Activated CD4-positive, alpha-beta memory T cell treated with anti-CD3 and anti-CD28 coated beads, Interleukin-2, amount 10 ng/mL, durations not matched to agents 7 days and 5 days (primary cell): ENCODE measurements around the gene TPK1. TPM values are rescaled to one million over a fixed set of nuclear protein-coding genes. Genes with fewer than 3 reads are reported as not detected.

ENCODE experiments used
- CTCF ChIA-PET: fragments of 350-600 bp; sonication (Branson Sonifier 250); formaldehyde crosslinking; loops from one replicate; lab custom pipeline; 2021; ENCODE audit warnings: antibody characterized with exemption, inconsistent platforms; lab: Charles Lee
- POLR2A ChIA-PET: fragments of 350-600 bp; sonication (Branson Sonifier 250); formaldehyde crosslinking; loops from one replicate; lab custom pipeline; 2021; ENCODE audit warnings: antibody characterized with exemption; lab: Charles Lee
- DNase-seq: peaks from one replicate; pipeline ENCODE4 v3.0.0-alpha.2; 2020
- H3K27ac Mint-ChIP-seq: one replicate; pipeline ENCODE4 v1.8.0; 2021; ENCODE audit warnings: mild to moderate bottlenecking, mixed read lengths
- H3K27me3 Mint-ChIP-seq: one replicate; pipeline ENCODE4 v1.8.0; 2021; ENCODE audit warnings: mixed read lengths
- H3K36me3 Mint-ChIP-seq: one replicate; pipeline ENCODE4 v1.8.0; 2021; ENCODE audit warnings: low read depth, mixed read lengths
- H3K4me1 Mint-ChIP-seq: one replicate; pipeline ENCODE4 v1.8.0; 2021; ENCODE audit warnings: mixed read lengths
- H3K4me3 Mint-ChIP-seq: one replicate; pipeline ENCODE4 v1.8.0; 2021; ENCODE audit warnings: mild to moderate bottlenecking, mixed read lengths
- H3K9me3 Mint-ChIP-seq: one replicate; pipeline ENCODE4 v1.8.0; 2021; ENCODE audit warnings: mixed read lengths
- total RNA-seq, 2 experiments: library from RNA; stranded (reverse); gene quantifications; one replicate each; pipeline ENCODE4 v1.2.3, GENCODE V29; 2021

The TPK1 gene
- total RNA-seq, result 10 to 100 TPM; 16.7 to 18.5 TPM

DNA sequence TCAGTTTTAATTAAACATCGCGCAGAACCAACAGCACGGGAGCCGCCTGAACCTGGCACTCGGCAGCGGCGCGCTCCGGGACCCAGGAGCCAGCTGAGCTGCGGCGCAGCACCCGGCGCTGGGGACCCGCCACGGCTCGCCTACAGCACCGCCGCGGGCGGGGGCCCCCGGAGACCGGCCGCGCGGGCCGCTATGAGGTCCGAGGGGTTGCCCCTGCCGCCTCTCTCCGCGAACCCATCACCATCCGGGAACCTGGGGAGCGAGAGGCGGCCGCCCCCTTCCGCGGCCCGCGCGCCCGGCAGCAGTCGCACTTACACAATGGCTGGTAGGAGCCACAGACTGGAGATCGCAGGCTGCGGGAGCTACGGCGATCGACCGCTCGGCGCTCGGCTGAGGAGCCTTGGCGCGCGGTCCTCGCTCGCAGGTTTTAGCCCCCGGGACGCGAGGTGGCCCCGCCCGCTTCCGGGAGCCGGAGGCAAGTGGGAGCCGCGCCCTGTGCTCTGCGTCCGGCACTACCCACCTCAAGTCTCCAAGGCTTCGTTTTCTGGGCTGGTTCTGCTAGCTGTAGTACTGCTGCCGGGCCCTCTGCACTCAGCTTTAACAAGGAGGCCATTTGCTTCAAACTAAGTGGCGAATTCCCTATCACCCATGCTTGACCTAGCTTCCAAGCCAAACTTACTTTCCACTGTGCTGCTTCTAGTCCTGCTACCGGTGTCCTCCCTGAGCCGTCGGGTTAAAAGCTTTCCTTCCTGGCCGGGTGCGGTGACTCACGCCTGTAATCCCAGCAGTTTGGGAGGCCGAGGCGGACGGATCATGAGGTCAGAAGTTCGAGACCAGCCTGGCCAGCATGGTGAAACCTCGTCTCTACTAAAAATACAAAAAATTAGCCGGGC lies at the start of gene TPK1:
TSS of gene TPK1 (minus strand) at position 402 of the 893 bp plus-strand sequence. CDS start 451 bp downstream, outside the sequence.
- H3K4me3 Mint-ChIP-seq, result peak within 1 kb of the TSS; percentile 84
- H3K4me1 Mint-ChIP-seq, result peaks cover 50% of the 10 kb centered on the region
- H3K9me3 Mint-ChIP-seq, result peaks cover 24% of the 10 kb centered on the region
- peak; percentile 94 for DNase-seq
- CTCF ChIA-PET, result interaction anchor here (0.7 to 3.2 kb wide), 11 partner anchors 8 to 98 kb away, joined by 3 to 24 read pairs (median 4); no protein-coding TSS in a partner anchor
- peak within 1 kb of the TSS; percentile 99 for H3K27ac Mint-ChIP-seq
- POLR2A ChIA-PET, result interaction anchor here (1.0 to 6.9 kb wide), 20 partner anchors 9 to 934 kb away, joined by 3 to 146 read pairs (median 5); partner anchors contain the start of gene TCAF1
- H3K36me3 Mint-ChIP-seq, result peaks cover 32% of the 10 kb centered on the region
- no peaks in the 10 kb centered on the region for H3K27me3 Mint-ChIP-seq

DNA sequence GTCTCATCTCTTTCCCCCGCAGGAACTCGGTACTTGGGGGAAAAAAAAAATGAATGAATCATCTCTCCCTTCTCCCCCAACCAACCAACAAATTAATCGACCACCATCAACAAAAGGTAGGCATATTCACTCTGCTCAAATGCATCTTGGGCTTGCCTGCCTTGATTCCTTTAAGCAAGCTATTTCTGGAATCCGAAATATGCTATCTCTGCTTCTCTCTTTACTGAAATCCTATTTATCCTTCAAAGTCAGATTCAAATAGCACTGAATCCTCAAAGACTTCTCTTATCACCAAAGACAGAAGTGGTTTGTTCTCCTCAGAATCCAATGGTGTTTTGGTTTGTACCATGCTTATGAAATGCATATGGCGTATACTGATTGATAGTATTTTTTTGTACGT lies 49.6 kb upstream of the TPK1 start:
- H3K36me3 Mint-ChIP-seq, result no peaks in the 10 kb centered on the region
- DNase-seq, result no peak
- H3K4me3 Mint-ChIP-seq, result no peak overlapping the region
- CTCF ChIA-PET, result no interaction called here
- POLR2A ChIA-PET, result no interaction called here
- no peaks in the 10 kb centered on the region for H3K9me3 Mint-ChIP-seq
- no peaks in the 10 kb centered on the region for H3K4me1 Mint-ChIP-seq
- no peaks in the 10 kb centered on the region for H3K27me3 Mint-ChIP-seq
- H3K27ac Mint-ChIP-seq, result no peak overlapping the region

DNA sequence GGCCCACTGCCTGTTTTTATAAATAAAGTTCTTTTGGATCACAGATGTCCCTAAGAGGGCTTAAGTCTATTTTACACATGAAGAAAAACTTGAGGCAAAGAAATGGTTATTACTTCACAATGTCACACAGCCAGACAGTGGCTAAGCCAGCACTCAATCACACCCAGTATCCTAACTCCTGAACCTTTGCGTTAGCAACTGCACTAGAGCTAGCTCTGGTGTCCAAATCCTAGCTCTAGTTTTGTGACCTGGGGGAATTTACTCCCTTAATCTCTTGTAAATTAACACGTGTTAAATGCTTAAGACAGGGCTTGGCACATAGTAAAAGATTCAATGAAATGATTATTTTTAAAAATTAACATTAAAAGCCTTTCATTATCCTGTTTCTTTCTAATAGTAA lies 49.0 kb upstream of the TPK1 start:
- ChIA-PET POLR2A (no interaction called here), CTCF (no interaction called here)
- Mint-ChIP-seq H3K9me3 (no peaks in the 10 kb centered on the region), H3K4me3 (no peak overlapping the region), H3K4me1 (no peaks in the 10 kb centered on the region), H3K27ac (no peak overlapping the region), H3K27me3 (no peaks in the 10 kb centered on the region), H3K36me3 (no peaks in the 10 kb centered on the region)
- DNase-seq, result no peak

DNA sequence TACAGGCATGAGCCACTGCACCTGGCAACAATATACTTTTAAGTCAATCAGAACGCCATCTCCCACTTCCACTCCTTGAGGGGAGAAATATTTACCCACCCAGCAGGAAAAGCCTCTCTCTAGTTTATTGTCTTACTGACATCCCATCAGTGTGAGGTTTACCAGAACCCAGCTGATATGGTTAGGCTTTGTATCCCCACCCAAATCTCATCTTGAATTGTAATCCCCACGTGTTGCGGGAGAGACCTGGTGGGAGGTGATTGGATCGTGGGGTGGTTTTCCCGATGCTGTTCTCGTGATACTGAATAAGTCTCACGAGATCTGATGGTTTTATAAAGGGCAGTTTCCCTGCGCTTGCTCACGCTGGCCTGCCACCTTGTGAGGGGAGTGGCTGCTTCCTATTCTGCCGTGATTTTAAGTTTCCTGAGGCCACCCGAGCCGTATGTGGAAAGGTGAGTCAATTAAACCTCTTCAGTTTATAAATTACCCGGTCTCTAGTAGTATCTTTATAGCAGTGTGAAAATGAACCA lies 37.5 kb upstream of the TPK1 start:
- Mint-ChIP-seq H3K36me3 (no peaks in the 10 kb centered on the region), H3K4me1 (no peaks in the 10 kb centered on the region), H3K4me3 (no peak overlapping the region), H3K9me3 (no peaks in the 10 kb centered on the region), H3K27ac (no peak overlapping the region), H3K27me3 (no peaks in the 10 kb centered on the region)
- ChIA-PET CTCF (no interaction called here), POLR2A (no interaction called here)
- DNase-seq, result no peak

DNA sequence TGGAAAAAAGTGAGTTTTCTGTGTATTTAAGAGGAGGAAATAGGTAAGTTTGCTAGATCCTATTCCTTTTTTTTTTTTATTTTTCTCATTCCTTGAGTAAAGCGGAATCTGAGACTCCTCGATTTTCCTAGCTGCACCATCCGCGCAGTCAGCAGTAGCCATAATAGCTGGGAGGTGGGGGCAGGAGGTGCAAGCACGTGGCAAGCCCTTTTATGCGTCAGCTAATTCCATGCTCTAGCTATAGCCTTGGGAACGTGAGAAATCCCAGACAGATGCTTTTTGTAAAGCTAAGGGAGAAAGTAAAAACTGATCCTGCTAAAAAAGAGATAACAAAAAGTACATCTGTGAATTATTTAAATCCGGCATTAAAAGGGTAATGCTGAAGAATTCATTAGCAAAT lies 33.2 kb upstream of the TPK1 start:
- H3K4me3 Mint-ChIP-seq, result no peak overlapping the region
- peaks cover 5% of the 10 kb centered on the region for H3K27me3 Mint-ChIP-seq
- no peak overlapping the region for H3K27ac Mint-ChIP-seq
- POLR2A ChIA-PET, result no interaction called here
- no peaks in the 10 kb centered on the region for H3K9me3 Mint-ChIP-seq
- H3K4me1 Mint-ChIP-seq, result no peaks in the 10 kb centered on the region
- H3K36me3 Mint-ChIP-seq, result no peaks in the 10 kb centered on the region
- DNase-seq, result no peak
- CTCF ChIA-PET, result no interaction called here

DNA sequence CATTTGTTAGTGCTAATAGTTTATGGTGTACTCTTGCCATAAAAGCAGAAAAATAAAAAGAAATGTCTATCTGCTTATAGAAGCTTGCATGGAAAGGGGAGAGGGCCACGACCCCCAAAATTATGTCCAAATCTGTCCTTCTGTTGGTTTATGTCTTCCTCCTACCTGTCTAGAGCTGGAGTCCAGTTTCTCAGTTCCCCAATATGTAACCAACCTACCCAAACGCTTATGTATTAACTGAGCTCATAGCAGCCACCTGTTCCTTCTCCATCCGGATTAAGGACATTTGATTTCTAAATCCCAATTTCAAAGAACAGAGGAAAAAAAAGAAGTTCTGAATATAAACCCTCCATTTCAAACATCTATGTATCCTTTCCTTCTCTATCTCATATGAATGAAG lies 30.3 kb upstream of the TPK1 start:
- Mint-ChIP-seq H3K36me3 (no peaks in the 10 kb centered on the region), H3K4me1 (no peaks in the 10 kb centered on the region), H3K27me3 (peaks cover 5% of the 10 kb centered on the region), H3K27ac (no peak overlapping the region), H3K9me3 (no peaks in the 10 kb centered on the region), H3K4me3 (no peak overlapping the region)
- DNase-seq, result no peak
- POLR2A ChIA-PET, result no interaction called here
- CTCF ChIA-PET, result no interaction called here

DNA sequence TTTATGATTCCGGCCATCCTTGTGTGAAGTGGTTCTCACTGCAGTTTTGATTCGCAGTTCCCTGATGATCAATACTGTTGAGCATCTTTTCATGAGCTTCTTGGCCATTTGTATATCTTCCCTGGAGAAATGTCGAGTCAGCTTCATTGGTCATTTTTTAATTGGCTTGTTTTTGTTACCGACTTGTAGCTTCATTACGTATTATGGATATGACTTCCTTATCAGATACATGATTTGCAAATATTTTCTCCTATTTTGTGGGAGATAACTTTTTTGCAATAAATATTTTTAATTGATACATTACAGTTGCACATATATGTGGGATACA lies 27.4 kb upstream of the TPK1 start:
- Mint-ChIP-seq H3K4me3 (no peak overlapping the region), H3K4me1 (no peaks in the 10 kb centered on the region), H3K36me3 (no peaks in the 10 kb centered on the region), H3K27ac (no peak overlapping the region), H3K9me3 (no peaks in the 10 kb centered on the region), H3K27me3 (peaks cover 5% of the 10 kb centered on the region)
- DNase-seq, result no peak
- POLR2A ChIA-PET, result interaction anchor here (1.1 kb wide), 1 partner anchor 27 kb away, joined by 5 read pairs; the partner anchor contains the start of gene TPK1
- CTCF ChIA-PET, result no interaction called here

DNA sequence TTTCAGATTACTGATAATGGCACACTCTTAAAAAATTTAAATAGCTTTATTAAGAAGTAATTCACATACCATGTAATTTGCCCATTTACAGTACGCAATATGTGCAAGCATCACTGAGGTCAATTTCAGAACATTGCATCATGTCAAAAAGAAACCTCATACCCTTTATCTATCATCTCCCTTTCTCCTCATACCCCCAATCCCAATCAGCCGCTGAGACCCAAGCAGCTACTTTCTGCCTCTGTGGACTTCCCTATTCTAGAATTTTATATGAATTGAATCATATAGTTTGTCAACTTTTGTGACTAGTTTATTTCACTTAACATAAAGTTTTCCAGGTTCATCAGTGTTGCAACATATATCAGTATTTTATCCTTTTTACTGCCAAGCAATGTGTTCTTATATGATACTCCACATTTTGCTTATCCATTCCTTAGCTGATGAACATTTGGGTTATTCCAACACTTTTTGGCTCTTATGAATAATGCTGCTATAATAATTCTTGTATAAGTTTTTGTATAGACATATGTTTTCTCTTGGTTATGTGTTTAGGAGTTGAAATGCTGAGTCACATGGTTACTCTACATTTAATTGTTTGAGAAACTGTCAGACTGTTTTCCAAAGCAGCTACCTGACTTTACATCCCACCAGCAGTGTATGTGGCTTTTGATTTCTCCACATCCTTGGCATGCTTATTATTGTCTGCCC lies 26.9 kb upstream of the TPK1 start:
- CTCF ChIA-PET, result no interaction called here
- DNase-seq, result no peak
- Mint-ChIP-seq H3K4me3 (no peak overlapping the region), H3K4me1 (no peaks in the 10 kb centered on the region), H3K36me3 (no peaks in the 10 kb centered on the region), H3K27me3 (peaks cover 5% of the 10 kb centered on the region), H3K9me3 (no peaks in the 10 kb centered on the region), H3K27ac (no peak overlapping the region)
- POLR2A ChIA-PET, result interaction anchor here (1.1 kb wide), 1 partner anchor 27 kb away, joined by 5 read pairs; the partner anchor contains the start of gene TPK1

DNA sequence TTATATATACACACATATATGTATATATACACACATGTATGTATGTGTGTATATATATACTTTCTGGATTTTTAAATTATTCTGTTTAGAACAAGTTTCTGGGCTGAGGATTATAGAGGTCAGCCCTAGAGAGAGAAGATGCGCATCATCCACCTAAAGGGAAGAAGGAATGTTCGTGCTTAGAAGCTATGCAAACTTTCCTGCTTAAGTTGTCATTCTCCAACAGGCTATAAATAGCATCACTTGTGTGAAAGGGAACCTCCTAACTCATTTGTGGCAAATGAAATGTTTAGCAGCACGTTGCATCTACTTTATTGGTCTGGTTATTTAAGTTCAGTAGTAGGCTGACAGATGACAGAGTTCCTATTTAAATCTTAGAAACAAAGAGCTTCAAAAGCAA lies 23.9 kb upstream of the TPK1 start:
- Mint-ChIP-seq H3K4me3 (no peak overlapping the region), H3K27ac (no peak overlapping the region), H3K9me3 (no peaks in the 10 kb centered on the region), H3K36me3 (no peaks in the 10 kb centered on the region), H3K4me1 (no peaks in the 10 kb centered on the region), H3K27me3 (peaks cover 2% of the 10 kb centered on the region)
- ChIA-PET CTCF (no interaction called here), POLR2A (interaction anchor here (1.1 kb wide), 1 partner anchor 24 kb away, joined by 3 read pairs; the partner anchor contains the start of gene TPK1)
- DNase-seq, result no peak

DNA sequence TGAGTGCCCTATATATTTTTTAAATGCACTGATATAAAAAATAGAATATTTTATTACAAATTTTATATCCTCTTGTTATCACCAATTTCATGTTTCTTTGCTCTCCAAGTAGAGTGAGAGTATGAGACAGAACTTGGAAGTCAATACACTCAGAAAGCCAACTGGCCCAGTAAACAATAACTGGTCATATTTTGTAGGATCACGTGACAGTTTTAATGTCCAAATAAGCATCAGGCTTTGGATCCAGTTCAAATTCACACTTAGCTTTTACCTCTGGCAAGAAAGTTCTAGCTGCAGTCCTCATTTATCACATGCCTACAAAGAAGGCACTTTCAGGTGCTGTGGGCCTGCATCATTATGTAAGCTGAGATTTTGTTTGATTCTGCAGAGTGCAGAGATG lies 21.6 kb upstream of the TPK1 start:
- Mint-ChIP-seq H3K9me3 (no peaks in the 10 kb centered on the region), H3K27me3 (peaks cover 2% of the 10 kb centered on the region), H3K4me1 (no peaks in the 10 kb centered on the region), H3K36me3 (no peaks in the 10 kb centered on the region), H3K27ac (no peak overlapping the region), H3K4me3 (no peak overlapping the region)
- DNase-seq, result no peak
- POLR2A ChIA-PET, result no interaction called here
- CTCF ChIA-PET, result interaction anchor here (1.7 kb wide), 1 partner anchor 21 kb away, joined by 3 read pairs; the partner anchor contains the start of gene TPK1

DNA sequence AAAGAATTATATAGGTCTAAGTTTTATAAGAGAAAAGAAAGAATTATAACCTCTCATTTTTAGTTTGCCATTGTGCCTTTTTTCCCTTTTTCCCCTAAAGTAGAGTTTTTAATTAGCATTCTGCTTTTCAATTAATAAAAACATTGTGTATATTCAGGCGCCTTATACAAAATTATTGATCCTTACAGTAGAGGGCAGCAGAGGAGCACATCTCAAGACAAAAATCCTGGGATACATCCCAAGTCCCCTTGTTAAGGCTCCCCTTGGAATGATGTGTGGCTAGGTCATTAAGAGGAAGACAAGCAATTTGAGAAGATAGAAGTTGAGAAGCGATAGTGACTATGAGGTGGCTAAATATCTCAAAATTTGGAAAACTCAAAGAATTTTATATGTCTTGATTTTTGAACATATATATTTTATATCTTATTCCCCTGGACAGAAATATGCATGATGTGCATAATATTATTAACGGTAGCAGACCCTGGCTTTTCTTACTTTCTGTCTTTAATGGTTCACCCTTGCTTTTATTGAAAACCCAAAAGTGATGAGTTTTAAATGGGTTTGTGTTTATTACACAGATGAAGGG lies 19.1 kb upstream of the TPK1 start:
- CTCF ChIA-PET, result interaction anchor here (0.7 to 2.0 kb wide), 3 partner anchors 9 to 1235 kb away, joined by 3 to 7 read pairs (median 6); no protein-coding TSS in a partner anchor
- no peak overlapping the region for H3K4me3 Mint-ChIP-seq
- no peaks in the 10 kb centered on the region for H3K4me1 Mint-ChIP-seq
- H3K27me3 Mint-ChIP-seq, result peaks cover 2% of the 10 kb centered on the region
- DNase-seq, result no peak
- H3K27ac Mint-ChIP-seq, result no peak overlapping the region
- H3K36me3 Mint-ChIP-seq, result no peaks in the 10 kb centered on the region
- POLR2A ChIA-PET, result interaction anchor here (1.9 kb wide), 1 partner anchor 20 kb away, joined by 5 read pairs; no protein-coding TSS in a partner anchor
- peaks cover 2% of the 10 kb centered on the region for H3K9me3 Mint-ChIP-seq

DNA sequence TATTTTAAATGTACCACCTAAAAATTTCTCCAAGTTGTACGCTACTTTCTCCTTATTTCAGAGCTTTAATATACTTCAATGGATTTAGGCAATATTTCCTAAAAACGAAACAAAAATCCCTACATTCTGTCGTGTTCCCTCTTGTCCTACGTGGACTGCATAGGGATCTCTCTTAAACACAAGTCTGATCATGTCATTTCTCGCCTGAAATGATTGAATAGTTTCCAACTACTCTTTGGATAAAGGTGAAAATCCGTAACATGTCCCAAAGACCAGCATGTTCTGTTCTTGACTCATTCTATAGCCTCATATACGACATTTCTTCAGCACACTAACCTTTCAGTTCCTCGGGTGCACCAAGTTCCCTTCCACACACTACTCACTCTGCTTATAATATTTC lies 17.7 kb upstream of the TPK1 start:
- ChIA-PET POLR2A (interaction anchor here (1.1 kb wide), 1 partner anchor 18 kb away, joined by 3 read pairs; the partner anchor contains the start of gene TPK1), CTCF (no interaction called here)

More for the DNA sequence above, 17.7 kb upstream of the TPK1 start:
- Mint-ChIP-seq H3K4me1 (no peaks in the 10 kb centered on the region), H3K4me3 (no peak overlapping the region), H3K27ac (no peak overlapping the region), H3K9me3 (peaks cover 4% of the 10 kb centered on the region), H3K27me3 (peaks cover 2% of the 10 kb centered on the region), H3K36me3 (no peaks in the 10 kb centered on the region)
- no peak for DNase-seq
